ENCODE results near the gene KMT5C.
"Not testable (repeated sequence)": the region's sequence is repeated elsewhere in the genome, so short reads cannot be mapped to it uniquely, and the experiment has no call there.

Gene KMT5C

GRCh38 chr19:55315956-55316525 lies 23.6 kb upstream of the KMT5C start:
- in situ Hi-C loops (cut with HindIII; ENCODE audit: low sequenced_read_pairs): no loop called here

DNA sequence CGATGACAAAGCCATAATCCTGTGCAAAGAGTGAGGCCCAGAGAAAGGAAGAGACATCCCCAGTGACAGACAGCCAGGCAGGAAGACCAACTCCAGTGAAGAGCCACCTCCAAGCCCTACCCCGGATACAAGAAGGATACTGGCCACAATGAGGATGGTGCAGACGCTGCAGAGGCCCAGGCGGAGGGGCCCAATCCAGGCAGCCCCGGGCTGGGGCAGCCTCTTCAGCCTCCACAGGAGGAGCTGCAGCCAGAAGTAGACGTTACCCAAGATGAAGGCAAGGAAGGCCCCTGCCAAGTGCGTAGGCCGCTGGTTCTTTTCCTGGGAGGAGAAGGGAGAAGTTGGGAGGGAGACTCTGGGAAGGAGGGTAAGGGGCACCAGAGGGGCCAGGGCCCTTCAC lies 23.0 kb upstream of the KMT5C start:
- in situ Hi-C loops (cut with HindIII; ENCODE audit: low sequenced_read_pairs): no loop called here

DNA sequence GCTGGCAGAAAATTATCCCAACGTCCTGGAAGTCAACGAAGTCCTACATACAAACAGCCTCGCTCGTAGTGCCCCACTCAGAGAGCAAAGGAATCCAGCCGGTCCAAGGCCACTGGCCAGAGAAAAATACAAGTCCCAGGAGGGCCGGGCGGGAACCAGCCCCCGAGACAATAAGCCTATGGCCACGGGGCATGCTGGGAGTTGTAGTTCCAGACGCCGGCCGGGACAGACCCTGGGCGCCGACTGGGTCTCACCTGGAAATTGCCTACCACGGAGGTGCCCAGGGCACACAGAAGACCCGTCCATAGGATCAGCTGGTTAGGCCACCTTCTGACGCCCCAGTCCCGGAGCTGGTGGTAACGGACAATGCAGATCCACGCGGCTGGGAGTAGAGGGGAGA lies 19.9 kb upstream of the KMT5C start:
- in situ Hi-C loops (cut with HindIII; ENCODE audit: low sequenced_read_pairs): no loop called here

- in situ Hi-C loops (cut with HindIII; ENCODE audit: low sequenced_read_pairs): no loop called here
These were observed 18.7 kb upstream of the KMT5C start for GRCh38 chr19:55320844-55321419.

GRCh38 chr19:55321466-55322137 lies 18.1 kb upstream of the KMT5C start:
- in situ Hi-C loops (cut with HindIII; ENCODE audit: low sequenced_read_pairs): no loop called here

DNA sequence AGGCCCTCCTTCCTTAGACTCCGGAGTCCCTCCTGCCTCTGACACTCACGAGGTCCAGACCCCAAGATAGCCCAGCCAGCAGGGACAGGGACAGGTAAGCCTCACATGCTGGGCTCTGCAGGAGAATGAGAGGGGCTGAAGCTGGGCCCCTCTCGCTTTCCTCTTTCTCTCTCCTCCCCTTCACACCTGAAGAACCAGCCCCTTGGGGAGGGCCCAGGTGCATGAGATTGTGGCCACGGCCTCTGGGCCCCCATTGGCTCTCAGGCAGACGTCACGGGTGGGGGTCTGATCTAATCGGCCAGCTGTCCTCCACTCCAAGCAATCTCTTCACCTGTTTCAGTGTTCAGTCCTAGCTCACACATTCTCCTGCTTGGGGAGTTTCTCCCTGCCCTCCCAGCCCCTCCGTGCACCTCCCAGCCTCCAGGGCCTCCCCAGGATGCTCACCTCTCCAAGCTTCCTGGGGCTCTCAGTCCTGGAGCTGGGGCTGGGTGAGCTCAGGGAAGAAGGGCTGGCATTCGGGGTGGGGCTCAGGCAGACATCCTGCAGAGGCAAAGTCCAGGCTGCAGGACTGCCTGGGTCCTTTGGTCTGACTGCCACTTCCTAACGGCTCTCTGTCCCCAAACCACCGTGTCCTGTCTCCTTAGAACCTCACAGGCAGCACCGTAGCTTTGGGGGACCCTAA lies 17.3 kb upstream of the KMT5C start:
- in situ Hi-C loops (cut with HindIII; ENCODE audit: low sequenced_read_pairs): no loop called here

GRCh38 chr19:55324662-55325061 lies 15.0 kb upstream of the KMT5C start:
- in situ Hi-C loops (cut with HindIII; ENCODE audit: low sequenced_read_pairs): no loop called here

DNA sequence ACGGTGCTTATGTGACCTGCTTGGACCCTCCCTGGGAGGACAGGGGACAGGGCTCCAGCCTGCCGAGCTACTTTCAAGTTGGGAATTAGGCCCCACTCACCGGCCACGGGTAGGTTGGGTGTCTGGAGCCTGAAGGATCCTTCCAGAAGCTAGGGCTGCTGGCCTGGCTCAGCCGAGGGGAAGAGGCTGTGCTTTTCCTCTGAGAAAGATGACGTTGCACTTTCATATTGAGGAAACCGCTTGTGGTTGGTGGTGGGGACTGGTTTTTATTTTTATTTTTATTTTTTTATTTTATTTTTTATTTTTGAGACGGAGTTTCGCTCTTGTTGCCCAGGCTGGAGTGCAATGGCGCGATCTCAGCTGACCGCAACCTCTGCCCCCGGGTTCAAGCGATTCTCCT lies 14.5 kb upstream of the KMT5C start, which contains the start of gene TMEM150B:
Gene TMEM150B (minus strand): TSS at position 170 of the 400 bp plus-strand sequence. CDS start 4,305 bp downstream, outside the sequence.
- in situ Hi-C loops (cut with HindIII; ENCODE audit: low sequenced_read_pairs): no loop called here

DNA sequence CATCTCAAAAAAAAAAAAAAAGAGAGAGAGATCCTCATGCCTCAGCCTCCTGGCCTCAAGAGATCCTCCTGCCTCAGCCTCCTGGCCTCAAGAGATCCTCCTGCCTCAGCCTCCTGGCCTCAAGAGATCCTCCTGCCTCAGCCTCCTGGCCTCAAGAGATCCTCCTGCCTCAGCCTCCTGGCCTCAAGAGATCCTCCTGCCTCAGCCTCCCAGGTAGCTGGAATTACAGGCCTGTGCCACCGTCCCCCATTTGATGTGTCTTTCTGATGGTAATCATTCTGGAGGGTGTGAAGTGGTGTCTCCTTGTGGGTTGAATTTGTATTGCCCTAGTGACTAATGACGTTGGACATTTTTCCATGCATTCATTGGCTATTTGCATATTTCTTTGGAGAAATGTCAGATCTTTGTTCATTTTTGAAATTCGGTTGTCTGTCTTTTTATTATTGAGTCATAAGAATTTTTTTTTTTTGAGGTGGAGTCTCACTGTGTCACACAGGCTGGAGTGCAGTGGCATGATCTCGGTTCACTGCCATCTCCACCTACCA lies 10.8 kb upstream of the KMT5C start:
- in situ Hi-C loops (cut with HindIII; ENCODE audit: low sequenced_read_pairs): not testable (repeated sequence)

- in situ Hi-C loops (cut with HindIII; ENCODE audit: low sequenced_read_pairs): not testable (repeated sequence)
These were observed 9.9 kb upstream of the KMT5C start for GRCh38 chr19:55329791-55330190.

DNA sequence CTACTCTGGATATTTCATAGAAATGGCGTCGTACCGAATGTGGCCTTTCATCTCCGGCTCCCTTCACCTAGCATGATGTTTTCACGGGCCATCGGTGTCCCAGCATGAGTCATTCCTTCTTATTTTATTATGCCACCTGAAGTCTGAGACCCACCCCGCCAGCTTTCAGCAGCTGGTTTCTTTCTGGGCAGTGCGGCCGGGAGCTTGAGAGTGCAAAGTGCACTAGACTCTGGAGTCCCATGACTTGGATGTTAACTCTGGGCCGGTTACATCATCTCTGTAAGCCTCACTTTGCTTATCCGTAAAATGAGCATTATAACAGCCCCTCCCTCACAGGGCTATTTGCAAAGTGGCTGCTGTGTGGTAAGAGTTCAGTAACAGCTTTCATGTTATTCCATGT lies 5.8 kb upstream of the KMT5C start:
- in situ Hi-C loops (cut with HindIII; ENCODE audit: low sequenced_read_pairs): no loop called here

DNA sequence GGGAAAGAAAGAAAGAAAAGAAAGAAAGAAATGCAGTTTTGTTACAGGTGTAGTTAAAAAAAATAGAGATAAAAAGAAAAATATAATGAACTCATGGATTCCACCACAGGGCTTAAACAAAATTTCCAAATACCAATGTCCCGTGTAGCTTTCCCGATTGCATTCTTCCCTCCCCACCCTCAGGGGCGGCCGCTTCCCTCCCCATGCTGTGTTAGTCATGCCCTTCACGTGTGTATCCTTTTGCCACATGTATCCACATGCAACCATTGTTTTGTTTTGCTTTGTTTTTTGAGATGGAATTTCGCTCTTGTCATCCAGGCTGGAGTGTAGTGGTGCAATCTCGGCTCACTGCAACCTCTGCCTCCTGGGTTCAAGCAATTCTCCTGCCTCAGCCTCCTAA lies 3.6 kb upstream of the KMT5C start:
- in situ Hi-C loops (cut with HindIII; ENCODE audit: low sequenced_read_pairs): no loop called here

GRCh38 chr19:55339889-55340783 lies 460 bp downstream of the KMT5C start:
- in situ Hi-C loops (cut with HindIII; ENCODE audit: low sequenced_read_pairs): no loop called here

DNA sequence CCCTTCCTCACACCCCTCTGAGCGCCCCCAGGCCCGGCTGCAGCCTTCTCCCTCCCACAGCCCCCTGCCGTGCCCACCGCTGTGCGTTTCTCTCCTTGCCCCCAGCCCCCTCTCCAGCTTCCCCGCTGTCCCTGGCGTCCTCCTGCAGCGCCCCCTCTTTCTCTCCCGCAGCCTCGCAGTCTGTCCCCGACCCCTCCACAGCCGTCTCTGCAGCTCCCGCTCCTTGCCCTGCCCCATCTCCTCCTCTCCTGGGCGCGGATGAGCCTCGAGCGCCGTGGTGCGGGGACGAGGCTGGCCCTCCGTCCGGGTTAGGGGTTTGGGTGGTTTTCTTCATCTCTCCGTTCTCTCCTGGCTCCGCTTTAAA lies 1.1 kb downstream of the KMT5C start:
- in situ Hi-C loops (cut with HindIII; ENCODE audit: low sequenced_read_pairs): no loop called here

GRCh38 chr19:55341171-55341588 lies 1.5 kb downstream of the KMT5C start:
- in situ Hi-C loops (cut with HindIII; ENCODE audit: low sequenced_read_pairs): no loop called here

DNA sequence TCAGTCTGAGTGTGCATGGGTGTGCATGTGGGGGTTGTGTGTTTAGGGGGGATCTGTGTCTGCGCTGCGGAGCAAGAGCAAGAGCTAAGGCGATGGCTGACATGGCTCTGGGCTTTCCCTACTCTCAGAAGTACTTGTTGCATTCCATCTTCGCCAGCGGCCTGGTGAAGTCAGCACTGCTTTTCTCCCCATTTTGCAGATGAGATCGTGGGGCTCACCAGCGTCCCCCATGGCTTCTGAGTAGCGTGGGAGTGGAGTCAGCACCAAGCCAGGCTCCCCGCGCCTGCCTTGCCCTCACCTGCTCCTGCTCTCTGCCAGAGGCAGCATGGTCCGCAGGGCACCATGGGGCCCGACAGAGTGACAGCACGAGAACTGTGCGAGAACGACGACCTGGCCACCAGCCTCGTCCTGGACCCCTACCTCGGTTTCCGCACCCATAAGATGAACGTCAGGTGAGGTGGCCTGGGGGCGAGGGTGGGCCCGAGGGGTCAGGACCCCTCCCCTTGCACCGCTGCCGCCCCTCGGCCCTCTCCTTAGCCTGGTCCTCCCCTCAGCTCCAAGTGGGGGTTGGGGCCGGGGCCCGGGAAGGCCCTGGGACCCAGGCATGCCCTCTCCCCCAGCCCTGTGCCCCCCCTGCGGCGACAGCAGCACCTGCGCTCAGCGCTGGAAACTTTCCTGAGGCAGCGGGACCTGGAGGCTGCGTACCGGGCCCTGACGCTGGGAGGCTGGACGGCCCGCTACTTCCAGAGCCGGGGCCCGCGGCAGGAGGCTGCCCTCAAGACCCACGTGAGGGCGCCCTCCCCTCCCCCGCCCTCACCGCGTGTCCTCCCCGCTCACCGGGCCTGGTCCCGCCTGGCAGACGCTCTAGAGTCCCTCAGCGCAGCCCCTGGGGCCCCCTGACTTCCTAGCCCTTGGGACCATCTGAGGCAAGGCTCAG lies 2.2 kb downstream of the KMT5C start:
- in situ Hi-C loops (cut with HindIII; ENCODE audit: low sequenced_read_pairs): no loop called here

DNA sequence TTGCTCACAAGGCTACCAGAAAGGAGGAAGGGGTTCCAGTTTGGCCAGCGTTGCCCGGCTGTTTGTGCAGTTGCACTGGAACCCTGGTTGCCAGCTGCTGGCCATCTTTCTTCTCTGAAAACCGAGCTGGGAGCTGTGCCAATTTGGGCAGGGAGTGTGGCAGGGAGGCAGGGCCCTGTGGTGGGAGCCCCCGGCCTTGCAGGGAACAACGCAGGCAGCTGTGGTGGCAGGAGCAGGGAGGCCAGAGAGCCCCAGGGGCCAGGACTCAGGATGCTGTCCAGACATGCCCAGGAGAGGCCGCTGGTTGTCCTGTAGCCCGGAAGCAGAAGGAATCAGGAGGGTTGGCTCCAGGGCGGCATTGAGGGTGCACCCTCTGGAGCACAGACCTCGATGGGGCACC lies 4.8 kb downstream of the KMT5C start:
- in situ Hi-C loops (cut with HindIII; ENCODE audit: low sequenced_read_pairs): no loop called here

DNA sequence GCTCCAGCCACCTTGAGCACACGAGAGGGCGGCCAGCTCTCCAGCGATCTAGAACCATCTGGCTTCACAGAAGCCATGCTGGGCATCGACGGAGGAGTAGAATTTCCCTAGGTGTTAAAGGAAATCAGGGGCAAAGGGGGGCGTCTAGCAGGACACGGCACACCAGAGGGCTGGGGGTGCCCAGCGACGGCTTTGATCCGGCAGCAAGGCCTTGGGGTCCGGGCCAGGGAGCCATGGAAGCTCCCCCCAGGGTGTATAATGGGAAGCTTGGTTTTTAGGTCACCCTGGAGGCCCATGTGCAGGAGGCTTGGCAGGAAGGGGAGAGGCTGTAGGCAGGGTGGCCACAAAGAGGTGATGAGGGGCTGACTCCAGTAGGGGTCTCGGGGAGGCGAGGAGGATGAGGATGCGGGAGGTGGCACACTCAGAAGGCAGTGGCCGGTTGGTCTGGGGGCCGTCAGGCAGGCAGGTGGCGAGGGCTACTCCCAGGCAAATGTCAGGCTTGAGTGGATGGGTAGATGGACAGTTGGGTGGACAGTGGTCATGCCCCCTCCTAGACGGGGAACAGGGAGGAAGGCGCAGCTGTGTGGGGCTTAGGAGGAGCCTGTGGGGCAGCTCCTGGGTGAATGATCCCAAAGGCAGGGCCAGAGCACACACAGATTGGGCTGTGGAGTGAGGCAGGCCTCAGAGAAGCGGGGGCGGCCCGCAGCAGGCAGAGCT lies 5.6 kb downstream of the KMT5C start:
- in situ Hi-C loops (cut with HindIII; ENCODE audit: low sequenced_read_pairs): loop anchor here (5.0 kb wide), 3 partner anchors 47 to 277 kb away; partner anchors contain the start of gene ZNF784
